Loucy (cell line): ENCODE results near the gene ATF7IP.

Source experiments
- H2AFZ ChIP-seq: fragments of 200-600 bp; sonication (generic); 2 replicates; pipeline ENCODE4 v1.6.0; 2016; ENCODE audit warnings: antibody characterized with exemption, mild to moderate bottlenecking, low read length, moderate library complexity
- H3F3A ChIP-seq: fragments of 200-600 bp; 2 replicates; pipeline ENCODE4 v1.6.0; 2016; ENCODE audit warnings: antibody characterized with exemption, low read depth, mild to moderate bottlenecking
- H3K27me3 ChIP-seq: fragments of 200-600 bp; sonication (generic); 2 replicates; pipeline ENCODE4 v1.6.1; 2014; ENCODE audit warnings: low read length, mild to moderate bottlenecking; ENCODE audit not compliant: insufficient read depth, poor library complexity, severe bottlenecking
- H3K36me3 ChIP-seq: fragments of 200-600 bp; sonication (generic); 2 replicates; pipeline ENCODE4 v1.6.1; 2016; ENCODE audit warnings: low read length; ENCODE audit not compliant: insufficient read depth
- H3K4me1 ChIP-seq: fragments of 200-600 bp; sonication (generic); 2 replicates; pipeline ENCODE4 v1.5.1; 2014; ENCODE audit warnings: low read length, mild to moderate bottlenecking; ENCODE audit not compliant: insufficient read depth, poor library complexity, severe bottlenecking
- H3K4me2 ChIP-seq: fragments of 200-600 bp; sonication (generic); 2 replicates; pipeline ENCODE4 v1.6.0; 2014; ENCODE audit warnings: antibody characterized with exemption, low read length, low read depth, mild to moderate bottlenecking; ENCODE audit not compliant: poor library complexity, severe bottlenecking
- H3K4me3 ChIP-seq: fragments of 200-600 bp; sonication (generic); 2 replicates; pipeline ENCODE4 v1.5.1; 2014; ENCODE audit warnings: low read length, mild to moderate bottlenecking, mixed read lengths; ENCODE audit not compliant: poor library complexity, severe bottlenecking
- H3K79me2 ChIP-seq: fragments of 200-600 bp; sonication (generic); 2 replicates; pipeline ENCODE4 v1.6.1; 2014; ENCODE audit warnings: low read length; ENCODE audit not compliant: insufficient read depth
- H3K9ac ChIP-seq: fragments of 200-600 bp; sonication (generic); 2 replicates; pipeline ENCODE4 v1.6.0; 2014; ENCODE audit warnings: mild to moderate bottlenecking, low read depth, low read length, moderate library complexity; ENCODE audit not compliant: poor library complexity, severe bottlenecking
- H3K9me2 ChIP-seq: fragments of 200-600 bp; sonication (generic); replicated peaks from 2 replicates; pipeline ENCODE4 v1.6.1; 2016; ENCODE audit warnings: low read depth, low read length, mixed read lengths
- H3K9me3 ChIP-seq: fragments of 200-600 bp; sonication (generic); 2 replicates; pipeline ENCODE4 v1.6.1; 2014; ENCODE audit warnings: mild to moderate bottlenecking, antibody characterized with exemption, low read length, low read depth; ENCODE audit not compliant: insufficient read depth
- H4K20me1 ChIP-seq: fragments of 200-600 bp; sonication (generic); 2 replicates; pipeline ENCODE4 v1.6.0; 2014; ENCODE audit warnings: antibody characterized with exemption, low read length, mild to moderate bottlenecking; ENCODE audit not compliant: insufficient read depth, poor library complexity, severe bottlenecking
- CTCF ChIP-seq: fragments of 200-600 bp; sonication (generic); conservative IDR thresholded peaks from 2 replicates; pipeline ENCODE4 v1.5.1; 2014; ENCODE audit warnings: mild to moderate bottlenecking, antibody characterized with exemption, low read length
- EZH2phosphoT487 ChIP-seq: fragments of 200-600 bp; IDR thresholded peaks from 2 replicates; pipeline ENCODE4 v1.6.1; 2018; ENCODE audit warnings: antibody characterized with exemption, mild to moderate bottlenecking, moderate library complexity, borderline replicate concordance

Gene ATF7IP

DNA sequence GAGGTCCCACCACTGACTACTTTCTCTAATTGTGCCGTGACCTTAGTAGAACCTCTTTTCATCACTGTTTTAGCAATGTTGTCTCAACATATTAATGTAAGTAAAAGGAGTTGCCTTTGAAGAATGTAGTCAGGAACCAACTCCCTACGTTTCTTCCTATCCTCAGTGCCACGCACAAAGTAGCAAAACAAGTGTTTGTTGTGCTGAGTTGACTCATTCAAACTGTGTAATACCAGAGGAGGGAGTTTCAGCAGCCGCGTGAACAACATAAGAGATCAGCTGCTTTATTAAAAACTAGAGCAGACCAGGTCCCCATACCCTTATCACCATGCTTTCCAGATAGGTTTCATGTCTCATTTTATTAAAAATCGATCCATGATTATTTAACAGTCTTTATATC, 183.1 kb downstream of the ATF7IP start:
- Histone ChIP-seq H4K20me1 (no peaks in the 10 kb centered on the region), H3K4me1 (no peaks in the 10 kb centered on the region), H3K9me2 (no peaks in the 10 kb centered on the region), H3K4me2 (no peak overlapping the region), H2AFZ (no peak overlapping the region), H3K79me2 (no peaks in the 10 kb centered on the region), H3K27me3 (no peaks in the 10 kb centered on the region), H3K9me3 (no peaks in the 10 kb centered on the region), H3K4me3 (no peak overlapping the region), H3K9ac (no peak overlapping the region), H3F3A (no peaks in the 10 kb centered on the region), H3K36me3 (no peaks in the 10 kb centered on the region)
- no peak for TF ChIP-seq EZH2phosphoT487
- no peak for TF ChIP-seq CTCF
